ENCODE measurements around the gene PJVK.
"Not testable (repeated sequence)": the region's sequence is repeated elsewhere in the genome, so short reads cannot be mapped to it uniquely, and the experiment has no call there.

The PJVK gene

DNA sequence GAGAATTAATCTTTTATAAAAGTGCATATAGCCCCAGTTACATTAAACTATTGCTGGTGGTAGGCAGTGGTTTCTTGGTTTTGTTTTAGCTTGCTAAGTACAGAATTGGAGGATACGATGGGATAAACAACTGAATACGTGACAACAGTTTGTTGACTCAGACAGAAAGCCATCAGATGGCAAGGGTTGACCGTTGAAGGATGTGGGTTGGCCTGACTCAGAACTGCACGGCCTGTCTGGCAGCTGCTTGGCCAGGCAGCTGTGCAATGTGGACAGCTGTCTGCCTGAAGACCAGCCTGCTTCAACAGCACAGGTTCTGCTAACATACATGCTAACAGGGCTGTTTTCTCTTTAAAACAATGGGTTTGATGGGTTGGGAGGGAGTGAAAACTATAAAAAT, 46.8 kb upstream of the PJVK start:
- no peak overlapping the region for H3K27ac ChIP-seq (replicated peaks)
- peak in 1 of 2 experiments; percentile 23 for DNase-seq (ENCODE audit: low read depth in 1 of 2, low spot score in 1 of 2)
- no peaks in the 10 kb centered on the region for H3K27me3 ChIP-seq (ENCODE audit: insufficient read depth, poor library complexity, severe bottlenecking)
- peak; percentile 87 for TF ChIP-seq POLR2AphosphoS5 (IDR thresholded peaks at IDR 0.05; ENCODE audit: low read depth)
- no peak for TF ChIP-seq GABPA (IDR thresholded peaks at IDR 0.05; ENCODE audit: low read depth)
- H3K4me3 ChIP-seq (replicated peaks; ENCODE audit: insufficient read depth, low read length), result no peak overlapping the region

DNA sequence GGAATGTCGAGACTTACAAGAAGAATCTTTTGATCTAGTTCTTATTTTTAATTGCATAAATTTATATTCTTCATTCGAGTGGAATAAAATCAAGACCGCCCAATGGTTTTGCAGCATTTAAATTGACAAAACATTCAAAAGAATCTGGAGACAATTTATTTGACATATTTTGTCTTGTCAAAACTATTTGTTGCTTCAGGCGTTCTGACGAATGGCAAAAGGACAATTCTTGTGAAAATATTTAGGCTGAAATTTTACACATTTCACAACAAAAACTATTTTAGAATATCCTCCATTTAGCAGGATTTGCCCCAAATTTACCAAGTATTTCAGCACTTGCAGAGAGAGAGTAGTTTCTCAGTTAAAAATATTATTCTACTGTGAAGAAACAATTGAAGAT, 41.9 kb upstream of the PJVK start:
- no peak overlapping the region for H3K4me3 ChIP-seq (replicated peaks; ENCODE audit: insufficient read depth, low read length)
- H3K27me3 ChIP-seq (ENCODE audit: insufficient read depth, poor library complexity, severe bottlenecking), result no peaks in the 10 kb centered on the region
- no peak overlapping the region for H3K27ac ChIP-seq (replicated peaks)
- TF ChIP-seq, protein P1, sequence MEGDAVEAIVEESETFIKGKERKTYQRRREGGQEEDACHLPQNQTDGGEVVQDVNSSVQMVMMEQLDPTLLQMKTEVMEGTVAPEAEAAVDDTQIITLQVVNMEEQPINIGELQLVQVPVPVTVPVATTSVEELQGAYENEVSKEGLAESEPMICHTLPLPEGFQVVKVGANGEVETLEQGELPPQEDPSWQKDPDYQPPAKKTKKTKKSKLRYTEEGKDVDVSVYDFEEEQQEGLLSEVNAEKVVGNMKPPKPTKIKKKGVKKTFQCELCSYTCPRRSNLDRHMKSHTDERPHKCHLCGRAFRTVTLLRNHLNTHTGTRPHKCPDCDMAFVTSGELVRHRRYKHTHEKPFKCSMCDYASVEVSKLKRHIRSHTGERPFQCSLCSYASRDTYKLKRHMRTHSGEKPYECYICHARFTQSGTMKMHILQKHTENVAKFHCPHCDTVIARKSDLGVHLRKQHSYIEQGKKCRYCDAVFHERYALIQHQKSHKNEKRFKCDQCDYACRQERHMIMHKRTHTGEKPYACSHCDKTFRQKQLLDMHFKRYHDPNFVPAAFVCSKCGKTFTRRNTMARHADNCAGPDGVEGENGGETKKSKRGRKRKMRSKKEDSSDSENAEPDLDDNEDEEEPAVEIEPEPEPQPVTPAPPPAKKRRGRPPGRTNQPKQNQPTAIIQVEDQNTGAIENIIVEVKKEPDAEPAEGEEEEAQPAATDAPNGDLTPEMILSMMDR (IDR thresholded peaks at IDR 0.05; ENCODE audit: insufficient read depth, low read length), result no peak
- no peak for TF ChIP-seq GABPA (IDR thresholded peaks at IDR 0.05; ENCODE audit: low read depth)
- no peak for TF ChIP-seq SPI1 (IDR thresholded peaks at IDR 0.05; ENCODE audit: borderline replicate concordance, low read depth)
- TF ChIP-seq, protein P2, sequence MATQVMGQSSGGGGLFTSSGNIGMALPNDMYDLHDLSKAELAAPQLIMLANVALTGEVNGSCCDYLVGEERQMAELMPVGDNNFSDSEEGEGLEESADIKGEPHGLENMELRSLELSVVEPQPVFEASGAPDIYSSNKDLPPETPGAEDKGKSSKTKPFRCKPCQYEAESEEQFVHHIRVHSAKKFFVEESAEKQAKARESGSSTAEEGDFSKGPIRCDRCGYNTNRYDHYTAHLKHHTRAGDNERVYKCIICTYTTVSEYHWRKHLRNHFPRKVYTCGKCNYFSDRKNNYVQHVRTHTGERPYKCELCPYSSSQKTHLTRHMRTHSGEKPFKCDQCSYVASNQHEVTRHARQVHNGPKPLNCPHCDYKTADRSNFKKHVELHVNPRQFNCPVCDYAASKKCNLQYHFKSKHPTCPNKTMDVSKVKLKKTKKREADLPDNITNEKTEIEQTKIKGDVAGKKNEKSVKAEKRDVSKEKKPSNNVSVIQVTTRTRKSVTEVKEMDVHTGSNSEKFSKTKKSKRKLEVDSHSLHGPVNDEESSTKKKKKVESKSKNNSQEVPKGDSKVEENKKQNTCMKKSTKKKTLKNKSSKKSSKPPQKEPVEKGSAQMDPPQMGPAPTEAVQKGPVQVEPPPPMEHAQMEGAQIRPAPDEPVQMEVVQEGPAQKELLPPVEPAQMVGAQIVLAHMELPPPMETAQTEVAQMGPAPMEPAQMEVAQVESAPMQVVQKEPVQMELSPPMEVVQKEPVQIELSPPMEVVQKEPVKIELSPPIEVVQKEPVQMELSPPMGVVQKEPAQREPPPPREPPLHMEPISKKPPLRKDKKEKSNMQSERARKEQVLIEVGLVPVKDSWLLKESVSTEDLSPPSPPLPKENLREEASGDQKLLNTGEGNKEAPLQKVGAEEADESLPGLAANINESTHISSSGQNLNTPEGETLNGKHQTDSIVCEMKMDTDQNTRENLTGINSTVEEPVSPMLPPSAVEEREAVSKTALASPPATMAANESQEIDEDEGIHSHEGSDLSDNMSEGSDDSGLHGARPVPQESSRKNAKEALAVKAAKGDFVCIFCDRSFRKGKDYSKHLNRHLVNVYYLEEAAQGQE (IDR thresholded peaks at IDR 0.05; ENCODE audit: insufficient replicate concordance, low read depth), result no peak
- TF ChIP-seq POLR2AphosphoS5 (IDR thresholded peaks at IDR 0.05; ENCODE audit: low read depth), result no peak
- DNase-seq (ENCODE audit: low read depth in 1 of 2, low spot score in 1 of 2), result no peak

DNA sequence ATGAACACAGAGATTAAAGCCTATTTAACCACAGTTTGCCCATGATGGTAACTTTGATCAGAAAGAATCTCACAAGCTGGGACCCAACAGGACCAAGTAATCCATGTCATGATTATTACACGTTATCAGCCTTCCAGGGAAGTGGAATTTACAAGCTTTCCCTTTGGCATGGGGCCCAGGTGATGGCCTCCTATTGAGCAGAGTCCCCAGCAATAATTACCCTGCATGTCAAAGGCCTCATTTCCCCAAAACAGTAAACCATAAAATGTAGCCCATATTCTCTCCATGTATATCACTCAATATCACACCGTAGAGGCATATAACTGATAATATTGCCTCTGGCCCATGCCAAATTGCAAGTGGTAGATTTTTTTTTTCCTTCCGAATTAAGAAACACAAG, 39.1 kb upstream of the PJVK start:
- TF ChIP-seq, protein P1 (IDR thresholded peaks at IDR 0.05; ENCODE audit: insufficient read depth, low read length), result no peak
- TF ChIP-seq, protein P2 (IDR thresholded peaks at IDR 0.05; ENCODE audit: insufficient replicate concordance, low read depth), result no peak
- no peak for TF ChIP-seq POLR2AphosphoS5 (IDR thresholded peaks at IDR 0.05; ENCODE audit: low read depth)
- TF ChIP-seq SPI1 (IDR thresholded peaks at IDR 0.05; ENCODE audit: borderline replicate concordance, low read depth), result no peak
- no peak for TF ChIP-seq GABPA (IDR thresholded peaks at IDR 0.05; ENCODE audit: low read depth)
- Histone ChIP-seq H3K27ac (replicated peaks) (no peak overlapping the region), H3K27me3 (ENCODE audit: insufficient read depth, poor library complexity, severe bottlenecking) (no peaks in the 10 kb centered on the region), H3K4me3 (replicated peaks; ENCODE audit: insufficient read depth, low read length) (no peak overlapping the region)
- no peak for DNase-seq (ENCODE audit: low read depth in 1 of 2, low spot score in 1 of 2)

DNA sequence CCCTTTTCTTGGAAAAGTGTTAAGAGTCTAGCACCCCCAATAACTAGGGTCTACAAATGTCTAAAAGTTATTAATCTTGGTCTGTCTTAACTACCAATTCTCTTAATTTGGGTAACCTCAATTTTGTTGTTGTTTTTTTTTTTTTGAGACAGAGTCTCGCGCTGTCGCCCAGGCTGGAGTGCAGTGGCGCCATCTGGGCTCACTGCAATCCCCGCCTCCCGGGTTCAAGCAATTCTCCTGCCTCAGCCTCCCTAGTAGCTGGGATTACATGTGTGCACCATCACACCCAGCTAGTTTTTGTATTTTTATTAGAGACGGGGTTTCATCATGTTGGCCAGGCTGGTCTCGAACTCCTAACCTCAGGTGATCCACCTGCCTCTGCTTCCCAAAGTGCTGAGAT, 38.7 kb upstream of the PJVK start:
- not testable (repeated sequence) for H3K4me3 ChIP-seq (replicated peaks; ENCODE audit: insufficient read depth, low read length); H3K27me3 ChIP-seq (ENCODE audit: insufficient read depth, poor library complexity, severe bottlenecking); DNase-seq (ENCODE audit: low read depth in 1 of 2, low spot score in 1 of 2)

DNA sequence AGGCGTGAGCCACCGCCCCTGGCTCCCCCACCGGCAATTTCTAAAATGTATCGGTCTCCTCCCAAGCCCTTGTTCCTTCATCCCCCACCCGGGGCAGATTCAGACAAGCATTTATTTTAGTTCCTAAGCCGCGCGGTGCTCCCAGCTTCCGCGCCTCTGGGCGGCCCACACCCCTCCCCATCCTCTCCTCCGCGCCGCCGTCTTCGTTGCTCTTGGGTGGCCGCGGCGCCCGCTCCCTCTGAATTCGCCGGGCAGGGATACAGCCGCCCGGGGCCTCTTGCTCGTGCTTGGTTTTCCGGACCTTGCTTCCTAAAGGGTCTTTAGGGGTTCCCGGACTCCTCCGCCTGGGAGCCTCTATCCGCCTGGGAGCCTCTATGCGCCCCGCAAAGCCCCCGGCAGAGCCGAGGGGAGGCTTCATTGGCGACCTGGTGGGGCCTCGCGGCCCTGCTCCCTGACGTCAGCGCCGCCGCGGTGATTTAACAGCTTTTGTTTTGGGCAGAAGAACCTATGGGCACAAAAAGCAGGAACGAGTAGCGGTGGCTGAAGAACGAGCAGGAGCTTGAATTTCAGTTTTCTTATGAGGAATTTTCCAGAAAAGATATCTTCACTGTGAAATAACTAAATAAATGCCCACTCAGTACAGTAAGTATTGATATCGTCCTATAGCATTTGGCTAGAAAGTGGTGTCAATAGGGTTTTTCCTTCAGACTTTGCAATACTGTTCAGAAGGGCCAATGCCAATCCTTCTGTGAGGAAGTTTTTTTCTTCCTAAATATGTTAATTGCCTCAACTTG, 37.5 kb upstream of the PJVK start:
- TF ChIP-seq POLR2AphosphoS5 (IDR thresholded peaks at IDR 0.05; ENCODE audit: low read depth), result peak; percentile 24; the same call in 1 of the 2 replicates
- TF ChIP-seq, protein P2 (IDR thresholded peaks at IDR 0.05; ENCODE audit: insufficient replicate concordance, low read depth), result no peak
- DNase-seq (ENCODE audit: low read depth in 1 of 2, low spot score in 1 of 2), result peak; percentile 58 to 86
- peak overlapping the region; percentile 96 for H3K27ac ChIP-seq (replicated peaks)
- peak overlapping the region; percentile 60 for H3K4me3 ChIP-seq (replicated peaks; ENCODE audit: insufficient read depth, low read length)
- no peaks in the 10 kb centered on the region for H3K27me3 ChIP-seq (ENCODE audit: insufficient read depth, poor library complexity, severe bottlenecking)

More for the DNA sequence above, 38.7 kb upstream of the PJVK start:
- H3K27ac ChIP-seq (replicated peaks), result not testable (repeated sequence)

Data from HL-60 (cell line).